Liver (tissue), 3 donors: ENCODE results near the gene TRPM8.

Experiments
- ATF3 ChIP-seq: IDR thresholded peaks from 2 replicates; pipeline ENCODE4 v1.6.1; 2016; ENCODE audit warnings: antibody characterized with exemption
- CTCF ChIP-seq: fragments of 150-350 bp; IDR thresholded peaks from 2 replicates; pipeline ENCODE4 v1.5.1; 2017; ENCODE audit warnings: improper control_type of control experiment, low read depth, low read length; ENCODE audit not compliant: missing input control
- EGR1 ChIP-seq, 2 donors: IDR thresholded peaks; 2 replicates each; pipeline ENCODE4 v1.6.1; 2016 to 2018; ENCODE audit warnings: antibody characterized with exemption in 2 of 2, low read depth in 2 of 2
- FOXA1 ChIP-seq: IDR thresholded peaks from 2 replicates; pipeline ENCODE4 v1.6.1; 2016; ENCODE audit warnings: antibody characterized with exemption
- FOXA2 ChIP-seq: IDR thresholded peaks from 2 replicates; pipeline ENCODE4 v1.6.1; 2016; ENCODE audit warnings: antibody characterized with exemption
- HNF4G ChIP-seq: IDR thresholded peaks from 2 replicates; pipeline ENCODE4 v1.6.1; 2016; ENCODE audit warnings: antibody characterized with exemption
- JUND ChIP-seq, 2 donors: IDR thresholded peaks; 2 replicates each; pipeline ENCODE4 v1.6.1; 2016; ENCODE audit warnings: antibody characterized with exemption in 2 of 2
- SP1 ChIP-seq: IDR thresholded peaks from 2 replicates; pipeline ENCODE4 v1.6.1; 2018; ENCODE audit warnings: antibody characterized with exemption, mild to moderate bottlenecking
- TAF1 ChIP-seq: conservative IDR thresholded peaks from 2 replicates; pipeline ENCODE4 v1.6.1; 2016; ENCODE audit warnings: antibody characterized with exemption, mild to moderate bottlenecking
- ZBTB33 ChIP-seq: IDR thresholded peaks from 2 replicates; pipeline ENCODE4 v1.6.1; 2016; ENCODE audit warnings: antibody characterized with exemption
- TF ChIP-seq, protein P1 (sequence below): IDR thresholded peaks from 2 replicates; pipeline ENCODE4 v1.6.1; 2016; ENCODE audit warnings: antibody characterized with exemption, mild to moderate bottlenecking
- TF ChIP-seq, protein P2 (sequence below): IDR thresholded peaks from 2 replicates; pipeline ENCODE4 v1.6.1; 2016; ENCODE audit warnings: antibody characterized with exemption
- donor health status: healthy.
- donor health status: healthy.

GRCh38 chr2:234048049-234048448, 130.9 kb downstream of the TRPM8 start:
- TF ChIP-seq CTCF: no peak
- TF ChIP-seq, protein P1, sequence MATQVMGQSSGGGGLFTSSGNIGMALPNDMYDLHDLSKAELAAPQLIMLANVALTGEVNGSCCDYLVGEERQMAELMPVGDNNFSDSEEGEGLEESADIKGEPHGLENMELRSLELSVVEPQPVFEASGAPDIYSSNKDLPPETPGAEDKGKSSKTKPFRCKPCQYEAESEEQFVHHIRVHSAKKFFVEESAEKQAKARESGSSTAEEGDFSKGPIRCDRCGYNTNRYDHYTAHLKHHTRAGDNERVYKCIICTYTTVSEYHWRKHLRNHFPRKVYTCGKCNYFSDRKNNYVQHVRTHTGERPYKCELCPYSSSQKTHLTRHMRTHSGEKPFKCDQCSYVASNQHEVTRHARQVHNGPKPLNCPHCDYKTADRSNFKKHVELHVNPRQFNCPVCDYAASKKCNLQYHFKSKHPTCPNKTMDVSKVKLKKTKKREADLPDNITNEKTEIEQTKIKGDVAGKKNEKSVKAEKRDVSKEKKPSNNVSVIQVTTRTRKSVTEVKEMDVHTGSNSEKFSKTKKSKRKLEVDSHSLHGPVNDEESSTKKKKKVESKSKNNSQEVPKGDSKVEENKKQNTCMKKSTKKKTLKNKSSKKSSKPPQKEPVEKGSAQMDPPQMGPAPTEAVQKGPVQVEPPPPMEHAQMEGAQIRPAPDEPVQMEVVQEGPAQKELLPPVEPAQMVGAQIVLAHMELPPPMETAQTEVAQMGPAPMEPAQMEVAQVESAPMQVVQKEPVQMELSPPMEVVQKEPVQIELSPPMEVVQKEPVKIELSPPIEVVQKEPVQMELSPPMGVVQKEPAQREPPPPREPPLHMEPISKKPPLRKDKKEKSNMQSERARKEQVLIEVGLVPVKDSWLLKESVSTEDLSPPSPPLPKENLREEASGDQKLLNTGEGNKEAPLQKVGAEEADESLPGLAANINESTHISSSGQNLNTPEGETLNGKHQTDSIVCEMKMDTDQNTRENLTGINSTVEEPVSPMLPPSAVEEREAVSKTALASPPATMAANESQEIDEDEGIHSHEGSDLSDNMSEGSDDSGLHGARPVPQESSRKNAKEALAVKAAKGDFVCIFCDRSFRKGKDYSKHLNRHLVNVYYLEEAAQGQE: no peak
- no peak for TF ChIP-seq JUND (IDR thresholded peaks at IDR 0.05)
- no peak for TF ChIP-seq FOXA1
- TF ChIP-seq EGR1 (IDR thresholded peaks at IDR 0.05; ENCODE audit: low read depth in 2 of 2): no peak
- TF ChIP-seq FOXA2: no peak
- TF ChIP-seq ATF3: no peak
- TF ChIP-seq SP1: no peak
- TF ChIP-seq HNF4G: no peak
- TF ChIP-seq TAF1: no peak
- TF ChIP-seq, protein P2, sequence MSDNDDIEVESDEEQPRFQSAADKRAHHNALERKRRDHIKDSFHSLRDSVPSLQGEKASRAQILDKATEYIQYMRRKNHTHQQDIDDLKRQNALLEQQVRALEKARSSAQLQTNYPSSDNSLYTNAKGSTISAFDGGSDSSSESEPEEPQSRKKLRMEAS: no peak
- no peak for TF ChIP-seq ZBTB33
